GM12892 (cell line): ENCODE results near the gene LRFN4.

ENCODE experiments used
- DNase-seq: peaks from one replicate; pipeline ENCODE4 v3.0.0; 2011; ENCODE audit not compliant: insufficient read length
- FAIRE-seq: peaks from 2 replicates; lab custom pipeline; 2011; peaks lifted over from hg19 to GRCh38; lab: Jason Lieb, UNC
- POLR2A ChIP-seq: IDR thresholded peaks from 2 replicates; pipeline ENCODE4 v1.6.1; 2011; ENCODE audit warnings: low read depth, low read length, control low read depth
- POLR2AphosphoS5 ChIP-seq: IDR thresholded peaks from 2 replicates; pipeline ENCODE4 v1.6.1; 2011; ENCODE audit warnings: low read depth, low read length, control low read depth
- TAF1 ChIP-seq: IDR thresholded peaks from 2 replicates; pipeline ENCODE4 v1.6.1; 2011; ENCODE audit warnings: low read depth, mild to moderate bottlenecking, control low read depth, low read length, borderline replicate concordance

The LRFN4 gene

GRCh38 chr11:66879000-66879399 lies 22.1 kb downstream of the LRFN4 start:
- DNase-seq = no peak
- no peak for FAIRE-seq
- TF ChIP-seq TAF1 = no peak
- TF ChIP-seq POLR2AphosphoS5 = no peak

- TF ChIP-seq POLR2AphosphoS5 (no peak), TAF1 (no peak), POLR2A (no peak)
- FAIRE-seq (no peak), DNase-seq (no peak)
These were observed 22.7 kb downstream of the LRFN4 start for GRCh38 chr11:66879583-66879982.

- TF ChIP-seq POLR2A = no peak
- TF ChIP-seq POLR2AphosphoS5 = no peak
- TF ChIP-seq TAF1 = no peak
- DNase-seq = no peak
These were observed 23.1 kb downstream of the LRFN4 start for GRCh38 chr11:66879999-66880398.

GRCh38 chr11:66880496-66881450 lies 23.9 kb downstream of the LRFN4 start:
- FAIRE-seq (peak; percentile 24), DNase-seq (no peak)
- TF ChIP-seq POLR2AphosphoS5 = no peak
- no peak for TF ChIP-seq POLR2A

More at GRCh38 chr11:66879999-66880398, 23.1 kb downstream of the LRFN4 start:
- no peak for FAIRE-seq

- no peak for TF ChIP-seq POLR2AphosphoS5
- TF ChIP-seq POLR2A = no peak
- TF ChIP-seq TAF1 = no peak
- DNase-seq (no peak), FAIRE-seq (no peak)
These were observed 24.6 kb downstream of the LRFN4 start for GRCh38 chr11:66881451-66881835.

- TF ChIP-seq POLR2AphosphoS5 = no peak
- no peak for TF ChIP-seq TAF1
- TF ChIP-seq POLR2A = no peak
- FAIRE-seq = no peak
- no peak for DNase-seq
These were observed 25.1 kb downstream of the LRFN4 start for GRCh38 chr11:66881927-66882452.

GRCh38 chr11:66882561-66883015 lies 25.7 kb downstream of the LRFN4 start:
- FAIRE-seq = no peak
- no peak for DNase-seq
- TF ChIP-seq POLR2A = no peak

- no peak for TF ChIP-seq POLR2A
- no peak for TF ChIP-seq POLR2AphosphoS5
- peak; percentile 63 for DNase-seq
- FAIRE-seq = peak; percentile 94
These were observed 26.4 kb downstream of the LRFN4 start for GRCh38 chr11:66883016-66883965.

GRCh38 chr11:66884443-66884842 lies 27.6 kb downstream of the LRFN4 start:
- no peak for FAIRE-seq
- no peak for TF ChIP-seq POLR2AphosphoS5
- no peak for TF ChIP-seq TAF1
- no peak for TF ChIP-seq POLR2A

GRCh38 chr11:66885469-66885868 lies 28.6 kb downstream of the LRFN4 start:
- FAIRE-seq (no peak), DNase-seq (no peak)
- TF ChIP-seq POLR2AphosphoS5 (no peak), POLR2A (no peak), TAF1 (no peak)

More at GRCh38 chr11:66884443-66884842, 27.6 kb downstream of the LRFN4 start:
- DNase-seq = no peak

- no peak for TF ChIP-seq TAF1
- no peak for TF ChIP-seq POLR2A
- no peak for TF ChIP-seq POLR2AphosphoS5
- FAIRE-seq = no peak
- DNase-seq = no peak
These were observed 29.1 kb downstream of the LRFN4 start for GRCh38 chr11:66885950-66886440.
